ENCODE data around the gene SMTN. TPM values are rescaled to one million over a fixed set of nuclear protein-coding genes. Genes with fewer than 3 reads are reported as not detected.

Gene SMTN
- total and polyA plus RNA-seq, 10 of the 15 experiments (the other 5 are each of a cell fraction or from before 2014, with no cell fraction given) = 0.92 to 21.9 (median 4.8) TPM

DNA sequence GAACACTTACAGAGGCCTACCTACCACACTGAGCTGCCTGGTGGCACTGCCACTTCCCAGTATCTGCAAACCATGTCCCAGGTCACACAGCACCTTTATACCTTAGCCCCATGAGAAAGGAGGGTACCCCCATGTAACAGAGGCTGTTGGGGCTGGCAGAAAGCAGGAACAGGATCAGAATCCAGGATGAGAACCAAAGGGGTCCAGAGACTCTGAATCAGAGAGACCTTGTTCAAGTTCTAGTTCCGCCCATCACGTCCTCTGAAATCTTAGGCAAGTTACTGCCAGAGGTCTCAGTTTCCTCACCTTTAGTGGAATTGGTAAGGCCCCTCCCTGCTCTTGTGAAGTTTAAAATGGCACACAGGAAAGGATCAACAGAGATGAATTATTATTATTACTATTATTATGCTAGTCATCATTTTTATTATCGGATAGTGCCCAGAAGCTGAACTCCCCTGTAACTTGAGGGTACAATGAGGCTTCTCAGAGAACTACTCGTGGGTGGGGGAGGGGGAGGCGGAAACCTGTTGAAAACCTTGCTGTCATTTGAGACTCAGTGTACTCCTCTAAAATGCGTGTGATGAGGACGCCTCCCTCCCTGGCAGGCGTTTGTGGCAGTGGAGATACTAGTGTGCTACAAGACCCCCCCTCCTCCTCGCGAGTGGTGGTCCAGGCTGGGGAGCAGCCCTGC lies 17.0 kb downstream of the SMTN start:
- 78% methylated on average over 8 of the region's 10 CpGs for WGBS (ENCODE audit: insufficient coverage, insufficient replicate concordance, low lambda C conversion rate, missing lambda C conversion rate)
- H3K27me3 ChIP-seq (replicated peaks in 1 of 2; ENCODE audit: control insufficient read depth in 2 of 2, insufficient read depth in 2 of 2, low read length in 1 of 2) = no peaks in the 10 kb centered on the region
- no peaks in the 10 kb centered on the region for H4K20me1 ChIP-seq (ENCODE audit: control insufficient read depth, insufficient read depth)
- intact Hi-C loops (cut with micrococcal nuclease; ENCODE audit: unreplicated experiment) (no loop called here), in situ Hi-C loops (cut with MboI) (no loop called here)
- no peaks in the 10 kb centered on the region for H3K79me2 ChIP-seq (ENCODE audit: control insufficient read depth, insufficient read depth, low read length)
- ChIA-PET CTCF (no interaction called here), RAD21 (ENCODE audit: unreplicated experiment) (no interaction called here), SMC1A (ENCODE audit: uncharacterized antibody, unreplicated experiment) (interaction anchor here (0.6 kb wide), 1 partner anchor 242 kb away, joined by 3 read pairs; no protein-coding TSS in a partner anchor), POLR2A (no interaction called here)
- no peaks in the 10 kb centered on the region for H3K4me1 ChIP-seq (ENCODE audit: control insufficient read depth, insufficient read depth, low read length)
- H3K9me3 ChIP-seq (replicated peaks; ENCODE audit: control insufficient read depth, insufficient read depth, low read length) = no peaks in the 10 kb centered on the region
- H3K4me2 ChIP-seq (ENCODE audit: control insufficient read depth, insufficient read depth) = no peak overlapping the region
- no peak overlapping the region for H2AFZ ChIP-seq (ENCODE audit: control insufficient read depth, low read depth, low read length)
- H3K9ac ChIP-seq (ENCODE audit: control insufficient read depth, insufficient read depth, low read length) = no peak overlapping the region
- H3K27ac ChIP-seq (ENCODE audit: control insufficient read depth, insufficient read depth) = no peak overlapping the region
- no TSS peak for BruUV-seq (replicated peaks)
- no peak for DNase-seq (ENCODE audit: low read depth, low spot score)
- ATAC-seq = no peak
- no peak for TF ChIP-seq GATAD2B (conservative IDR thresholded peaks at IDR 0.05; ENCODE audit: low read depth)
- TF ChIP-seq JUNB (IDR thresholded peaks at IDR 0.05) = no peak
- TF ChIP-seq, protein P1, sequence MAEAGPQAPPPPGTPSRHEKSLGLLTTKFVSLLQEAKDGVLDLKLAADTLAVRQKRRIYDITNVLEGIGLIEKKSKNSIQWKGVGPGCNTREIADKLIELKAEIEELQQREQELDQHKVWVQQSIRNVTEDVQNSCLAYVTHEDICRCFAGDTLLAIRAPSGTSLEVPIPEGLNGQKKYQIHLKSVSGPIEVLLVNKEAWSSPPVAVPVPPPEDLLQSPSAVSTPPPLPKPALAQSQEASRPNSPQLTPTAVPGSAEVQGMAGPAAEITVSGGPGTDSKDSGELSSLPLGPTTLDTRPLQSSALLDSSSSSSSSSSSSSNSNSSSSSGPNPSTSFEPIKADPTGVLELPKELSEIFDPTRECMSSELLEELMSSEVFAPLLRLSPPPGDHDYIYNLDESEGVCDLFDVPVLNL (IDR thresholded peaks at IDR 0.05; ENCODE audit: low read depth, low read length) = no peak
- no peak for TF ChIP-seq YBX1 (IDR thresholded peaks at IDR 0.05)
- no peak for TF ChIP-seq TCF3 (IDR thresholded peaks at IDR 0.05; ENCODE audit: borderline replicate concordance, insufficient read depth, low read depth, low read length)
- TF ChIP-seq SREBF2 (IDR thresholded peaks at IDR 0.05; ENCODE audit: low read length) = no peak
- TF ChIP-seq, protein P2, sequence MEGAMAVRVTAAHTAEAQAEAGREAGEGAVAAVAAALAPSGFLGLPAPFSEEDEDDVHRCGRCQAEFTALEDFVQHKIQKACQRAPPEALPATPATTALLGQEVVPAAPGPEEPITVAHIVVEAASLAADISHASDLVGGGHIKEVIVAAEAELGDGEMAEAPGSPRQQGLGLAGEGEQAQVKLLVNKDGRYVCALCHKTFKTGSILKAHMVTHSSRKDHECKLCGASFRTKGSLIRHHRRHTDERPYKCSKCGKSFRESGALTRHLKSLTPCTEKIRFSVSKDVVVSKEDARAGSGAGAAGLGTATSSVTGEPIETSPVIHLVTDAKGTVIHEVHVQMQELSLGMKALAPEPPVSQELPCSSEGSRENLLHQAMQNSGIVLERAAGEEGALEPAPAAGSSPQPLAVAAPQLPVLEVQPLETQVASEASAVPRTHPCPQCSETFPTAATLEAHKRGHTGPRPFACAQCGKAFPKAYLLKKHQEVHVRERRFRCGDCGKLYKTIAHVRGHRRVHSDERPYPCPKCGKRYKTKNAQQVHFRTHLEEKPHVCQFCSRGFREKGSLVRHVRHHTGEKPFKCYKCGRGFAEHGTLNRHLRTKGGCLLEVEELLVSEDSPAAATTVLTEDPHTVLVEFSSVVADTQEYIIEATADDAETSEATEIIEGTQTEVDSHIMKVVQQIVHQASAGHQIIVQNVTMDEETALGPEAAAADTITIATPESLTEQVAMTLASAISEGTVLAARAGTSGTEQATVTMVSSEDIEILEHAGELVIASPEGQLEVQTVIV (IDR thresholded peaks at IDR 0.05; ENCODE audit: borderline replicate concordance, partially characterized antibody) = no peak
- no peak for TF ChIP-seq BMI1 (IDR thresholded peaks at IDR 0.05; ENCODE audit: borderline replicate concordance)
- TF ChIP-seq YY1 (IDR thresholded peaks at IDR 0.05; ENCODE audit: low read depth, low read length) = no peak
- TF ChIP-seq, protein P3, sequence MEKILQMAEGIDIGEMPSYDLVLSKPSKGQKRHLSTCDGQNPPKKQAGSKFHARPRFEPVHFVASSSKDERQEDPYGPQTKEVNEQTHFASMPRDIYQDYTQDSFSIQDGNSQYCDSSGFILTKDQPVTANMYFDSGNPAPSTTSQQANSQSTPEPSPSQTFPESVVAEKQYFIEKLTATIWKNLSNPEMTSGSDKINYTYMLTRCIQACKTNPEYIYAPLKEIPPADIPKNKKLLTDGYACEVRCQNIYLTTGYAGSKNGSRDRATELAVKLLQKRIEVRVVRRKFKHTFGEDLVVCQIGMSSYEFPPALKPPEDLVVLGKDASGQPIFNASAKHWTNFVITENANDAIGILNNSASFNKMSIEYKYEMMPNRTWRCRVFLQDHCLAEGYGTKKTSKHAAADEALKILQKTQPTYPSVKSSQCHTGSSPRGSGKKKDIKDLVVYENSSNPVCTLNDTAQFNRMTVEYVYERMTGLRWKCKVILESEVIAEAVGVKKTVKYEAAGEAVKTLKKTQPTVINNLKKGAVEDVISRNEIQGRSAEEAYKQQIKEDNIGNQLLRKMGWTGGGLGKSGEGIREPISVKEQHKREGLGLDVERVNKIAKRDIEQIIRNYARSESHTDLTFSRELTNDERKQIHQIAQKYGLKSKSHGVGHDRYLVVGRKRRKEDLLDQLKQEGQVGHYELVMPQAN (conservative IDR thresholded peaks at IDR 0.05) = no peak
- no peak for TF ChIP-seq ZSCAN29 (IDR thresholded peaks at IDR 0.05)
- TF ChIP-seq MYB (IDR thresholded peaks at IDR 0.05; ENCODE audit: borderline replicate concordance, low read depth, low read length) = no peak
- no peaks in the 10 kb centered on the region; a peak in 1 of 4 replicates for H3K36me3 ChIP-seq (ENCODE audit: control insufficient read depth in 2 of 2, insufficient read depth in 2 of 2, low read length in 1 of 2)
- no peak overlapping the region for H3K4me3 ChIP-seq
- no peak for FAIRE-seq
